HG03135 (cell line): Measurements from ENCODE around the gene GLIS2.

ENCODE experiments used
- ATAC-seq: cut with Tn5 transposase; IDR thresholded peaks from one replicate; pipeline ENCODE4 v1.9.1; 2021; ENCODE audit warnings: mild to moderate bottlenecking, moderate library complexity; ENCODE audit not compliant: unreplicated experiment

GLIS2 gene

GRCh38 chr16:4367393-4367856 lies 51.6 kb downstream of the GLIS2 start:
- no peak for ATAC-seq

GRCh38 chr16:4369007-4369733 lies 53.3 kb downstream of the GLIS2 start:
- ATAC-seq = no peak

- ATAC-seq = no peak
These were observed 54.3 kb downstream of the GLIS2 start for GRCh38 chr16:4370151-4370550.

- no peak for ATAC-seq
These were observed 54.9 kb downstream of the GLIS2 start for GRCh38 chr16:4370570-4371356.

- peak; percentile 55 for ATAC-seq
These were observed 55.6 kb downstream of the GLIS2 start, which contains the start of gene VASN for GRCh38 chr16:4371357-4372000. Gene VASN, plus strand, starts transcription at chr16:4371848. Its CDS starts 9,030 bp downstream, at chr16:4380878.

- ATAC-seq = peak; percentile 36
These were observed 56.2 kb downstream of the GLIS2 start for GRCh38 chr16:4372001-4372577.

GRCh38 chr16:4372578-4373355 lies 56.9 kb downstream of the GLIS2 start:
- no peak for ATAC-seq

- no peak for ATAC-seq
These were observed 57.6 kb downstream of the GLIS2 start for GRCh38 chr16:4373356-4373908.

- no peak for ATAC-seq
These were observed 58.3 kb downstream of the GLIS2 start for GRCh38 chr16:4373909-4374742.

GRCh38 chr16:4375717-4376116 lies 59.9 kb downstream of the GLIS2 start:
- no peak for ATAC-seq

GRCh38 chr16:4376126-4376892 lies 60.4 kb downstream of the GLIS2 start:
- no peak for ATAC-seq

- ATAC-seq = no peak
These were observed 61.2 kb downstream of the GLIS2 start for GRCh38 chr16:4376893-4377572.

GRCh38 chr16:4377573-4378154 lies 61.8 kb downstream of the GLIS2 start:
- no peak for ATAC-seq

GRCh38 chr16:4378161-4378666 lies 62.3 kb downstream of the GLIS2 start:
- no peak for ATAC-seq

- ATAC-seq = no peak
These were observed 63.3 kb downstream of the GLIS2 start for GRCh38 chr16:4378999-4379690.

GRCh38 chr16:4380119-4381063 lies 64.5 kb downstream of the GLIS2 start:
- no peak for ATAC-seq
